WI38 (cell line): ENCODE measurements around the gene GAPDH.
"Not testable (repeated sequence)": the region's sequence is repeated elsewhere in the genome, so short reads cannot be mapped to it uniquely, and the experiment has no call there.

Source experiments
- H3K4me3 ChIP-seq: 2 replicates; pipeline ENCODE4 v1.5.1; 2011; ENCODE audit warnings: low read depth, mild to moderate bottlenecking, control low read depth, low read length
- TF ChIP-seq, protein P1 (sequence below): IDR thresholded peaks from 2 replicates; pipeline ENCODE4 v1.5.1; 2012; ENCODE audit warnings: low read depth, mild to moderate bottlenecking, control low read depth, low read length

The GAPDH gene

DNA sequence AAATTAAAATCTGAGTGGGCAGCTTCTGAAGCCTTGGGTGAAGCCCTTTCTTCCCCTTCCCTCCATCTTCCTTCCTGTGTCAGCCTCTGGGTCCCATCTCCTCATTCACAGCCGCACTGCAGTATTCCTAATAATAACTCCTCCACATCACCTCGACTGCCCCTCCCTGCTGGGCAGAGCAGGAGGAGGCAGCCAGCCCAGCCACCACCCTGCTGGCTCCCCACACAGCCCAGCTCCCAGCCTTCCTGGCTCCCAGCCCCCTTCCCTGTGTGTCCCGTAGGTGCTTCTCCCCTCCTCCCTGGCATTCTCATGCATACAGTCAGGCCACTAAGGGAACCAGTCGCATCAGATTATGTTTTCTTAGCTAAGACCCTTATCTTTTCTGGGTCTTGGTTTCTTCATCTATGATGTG, 17.8 kb downstream of the GAPDH start:
- TF ChIP-seq, protein P1, sequence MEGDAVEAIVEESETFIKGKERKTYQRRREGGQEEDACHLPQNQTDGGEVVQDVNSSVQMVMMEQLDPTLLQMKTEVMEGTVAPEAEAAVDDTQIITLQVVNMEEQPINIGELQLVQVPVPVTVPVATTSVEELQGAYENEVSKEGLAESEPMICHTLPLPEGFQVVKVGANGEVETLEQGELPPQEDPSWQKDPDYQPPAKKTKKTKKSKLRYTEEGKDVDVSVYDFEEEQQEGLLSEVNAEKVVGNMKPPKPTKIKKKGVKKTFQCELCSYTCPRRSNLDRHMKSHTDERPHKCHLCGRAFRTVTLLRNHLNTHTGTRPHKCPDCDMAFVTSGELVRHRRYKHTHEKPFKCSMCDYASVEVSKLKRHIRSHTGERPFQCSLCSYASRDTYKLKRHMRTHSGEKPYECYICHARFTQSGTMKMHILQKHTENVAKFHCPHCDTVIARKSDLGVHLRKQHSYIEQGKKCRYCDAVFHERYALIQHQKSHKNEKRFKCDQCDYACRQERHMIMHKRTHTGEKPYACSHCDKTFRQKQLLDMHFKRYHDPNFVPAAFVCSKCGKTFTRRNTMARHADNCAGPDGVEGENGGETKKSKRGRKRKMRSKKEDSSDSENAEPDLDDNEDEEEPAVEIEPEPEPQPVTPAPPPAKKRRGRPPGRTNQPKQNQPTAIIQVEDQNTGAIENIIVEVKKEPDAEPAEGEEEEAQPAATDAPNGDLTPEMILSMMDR, result no peak
- peak overlapping the region; percentile 7; the same call in 1 of the 2 replicates for H3K4me3 ChIP-seq

DNA sequence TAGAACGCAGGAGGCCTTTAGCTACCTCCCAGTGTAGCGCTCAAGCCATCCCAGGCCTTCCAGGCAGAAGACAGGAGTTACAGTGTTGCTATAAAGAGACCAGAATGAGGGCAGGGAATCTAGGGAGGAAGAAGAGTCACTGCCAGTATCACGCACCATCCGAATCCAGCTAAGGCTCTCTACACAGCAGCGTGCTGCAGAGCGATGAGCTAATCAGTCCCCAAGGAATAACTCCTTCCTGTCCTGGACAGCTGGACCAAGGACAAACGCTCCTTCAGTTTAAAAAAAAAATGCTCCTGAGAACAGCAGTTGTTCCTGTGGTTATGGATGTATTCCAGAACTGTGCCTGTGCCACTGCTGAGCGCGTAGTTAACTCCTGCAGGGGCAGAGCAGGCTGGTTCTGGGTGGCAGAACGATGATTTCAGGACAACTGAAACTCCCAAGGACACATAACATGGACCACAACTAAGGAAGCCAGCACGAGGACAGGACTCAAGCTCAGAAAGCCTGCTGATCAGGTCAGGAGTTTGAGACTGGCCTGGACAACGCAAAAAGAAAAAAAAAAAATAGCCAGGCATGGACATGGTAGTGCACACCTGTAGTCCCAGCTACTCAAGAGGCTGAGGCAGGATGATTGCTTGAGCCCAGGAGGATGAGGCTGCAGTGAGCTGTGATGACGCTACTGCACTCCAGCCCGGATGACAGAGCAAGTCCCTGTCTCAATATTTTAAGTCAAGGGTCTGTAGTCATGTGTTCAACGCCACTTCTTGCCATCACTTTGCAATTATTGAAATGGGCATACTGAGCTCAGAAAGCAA, 18.9 kb downstream of the GAPDH start:
- peak overlapping the region; percentile 18 for H3K4me3 ChIP-seq
- TF ChIP-seq, protein P1, result no peak

DNA sequence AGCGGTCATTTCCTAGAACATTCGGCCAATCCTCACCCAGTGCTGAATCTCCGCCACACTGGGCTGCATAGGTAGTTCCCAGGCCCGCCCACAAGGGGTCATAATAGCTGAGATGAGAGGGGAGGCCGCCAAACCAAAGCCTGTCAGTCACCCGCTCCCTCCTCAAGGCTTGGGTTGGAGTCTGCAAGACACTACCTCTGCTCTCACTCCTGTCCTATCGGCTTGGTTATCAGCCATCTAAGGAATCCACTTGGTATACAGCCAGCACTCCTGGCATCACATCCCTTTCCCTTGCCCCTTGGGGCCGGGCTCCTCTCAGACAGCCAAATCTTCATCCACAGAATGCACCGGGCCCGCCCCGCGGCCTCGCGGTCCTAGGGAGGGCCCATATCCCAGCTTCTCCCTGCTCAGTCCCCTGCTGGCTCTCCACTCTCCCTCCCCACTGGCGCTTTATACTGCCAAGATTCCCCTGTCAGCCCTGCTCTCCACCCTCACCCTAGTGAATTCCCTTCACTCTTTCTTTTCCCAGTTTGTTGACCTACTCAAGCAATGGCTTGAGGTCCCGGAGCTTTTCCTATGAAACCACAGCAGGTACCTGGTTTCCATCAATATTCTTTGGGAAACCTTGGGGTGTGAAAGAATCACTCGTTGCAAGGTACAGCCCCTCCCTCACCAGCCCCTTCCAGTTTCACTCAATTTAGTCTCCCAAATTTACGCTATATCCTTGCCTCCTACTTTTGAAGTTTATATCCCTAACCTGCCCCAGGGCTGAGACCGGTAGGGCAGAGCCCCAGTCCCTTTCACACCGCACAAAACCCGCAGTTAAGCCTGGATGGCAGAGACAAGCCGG, 20.1 kb downstream of the GAPDH start:
- TF ChIP-seq, protein P1, result peak; percentile 58
- H3K4me3 ChIP-seq, result peak overlapping the region; percentile 85

DNA sequence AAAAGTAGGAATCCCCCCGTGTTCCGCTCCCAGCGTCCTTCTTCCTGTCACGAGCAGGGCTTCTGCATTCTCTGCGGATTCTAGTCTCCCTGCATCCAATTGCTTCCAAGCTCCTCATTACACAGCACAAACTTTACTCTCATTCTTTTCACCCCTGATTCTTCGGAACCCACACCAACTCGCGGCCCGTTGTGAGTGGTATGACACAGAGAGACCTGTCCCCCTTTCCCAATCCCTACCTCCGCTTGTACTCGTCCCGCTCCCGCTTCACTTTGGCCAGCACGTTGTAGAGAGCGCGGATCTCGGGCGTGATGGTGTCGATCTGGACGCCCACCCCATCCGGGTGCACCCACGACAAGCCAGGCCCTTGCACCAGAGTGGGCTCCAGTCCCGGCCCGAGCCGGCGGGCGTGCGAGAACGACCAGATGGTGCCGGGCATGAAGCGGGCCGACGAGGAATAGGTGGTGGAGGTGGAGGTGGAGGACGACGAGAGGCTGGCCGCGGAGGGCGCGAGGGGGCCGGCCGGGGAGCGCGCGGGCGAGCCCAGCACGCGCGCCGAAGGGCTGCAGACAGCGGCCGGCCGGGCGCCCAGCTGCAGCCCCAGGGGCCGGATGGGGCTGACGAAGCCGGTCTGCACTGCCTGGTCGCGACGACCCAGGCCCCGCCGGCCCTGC, 20.8 kb downstream of the GAPDH start:
- TF ChIP-seq, protein P1, result no peak
- peak overlapping the region; percentile 85 for H3K4me3 ChIP-seq

DNA sequence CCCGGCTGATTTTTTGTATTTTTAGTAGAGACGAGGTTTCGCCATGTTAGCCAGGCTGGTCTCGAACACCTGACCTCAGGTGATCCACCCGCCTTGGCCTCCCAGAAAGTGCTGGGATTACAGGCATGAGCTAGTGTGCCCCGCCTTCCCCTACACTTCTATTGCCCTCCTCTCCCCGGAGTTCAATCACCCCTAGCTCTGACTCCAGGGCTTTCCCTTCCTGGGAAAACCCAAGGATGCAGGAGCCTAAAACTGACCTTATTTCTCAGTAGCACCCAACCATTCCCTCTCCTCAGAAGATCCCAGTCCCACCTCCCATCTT, 22.1 kb downstream of the GAPDH start:
- not testable (repeated sequence) for H3K4me3 ChIP-seq

DNA sequence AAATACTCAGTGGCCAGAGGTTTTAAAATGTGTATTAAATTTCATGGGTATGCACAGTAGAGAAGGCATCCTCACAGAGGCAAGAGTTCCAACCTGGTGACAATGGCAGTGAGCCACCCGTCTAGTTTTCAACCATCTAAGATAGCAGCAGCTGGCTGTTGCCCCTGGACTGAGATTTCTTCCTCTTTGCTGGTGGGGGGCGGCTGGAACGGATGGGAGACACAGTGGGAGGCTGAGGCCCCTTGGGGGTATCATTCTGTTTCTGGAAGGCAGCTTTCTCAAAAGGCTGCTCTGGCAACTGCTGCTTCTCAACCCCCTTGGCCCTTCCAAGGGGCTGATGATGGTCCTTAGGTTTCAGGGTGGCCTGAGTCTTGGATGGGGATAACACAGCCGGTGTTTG, 22.5 kb downstream of the GAPDH start:
- TF ChIP-seq, protein P1, result no peak
- H3K4me3 ChIP-seq, result no peak overlapping the region

DNA sequence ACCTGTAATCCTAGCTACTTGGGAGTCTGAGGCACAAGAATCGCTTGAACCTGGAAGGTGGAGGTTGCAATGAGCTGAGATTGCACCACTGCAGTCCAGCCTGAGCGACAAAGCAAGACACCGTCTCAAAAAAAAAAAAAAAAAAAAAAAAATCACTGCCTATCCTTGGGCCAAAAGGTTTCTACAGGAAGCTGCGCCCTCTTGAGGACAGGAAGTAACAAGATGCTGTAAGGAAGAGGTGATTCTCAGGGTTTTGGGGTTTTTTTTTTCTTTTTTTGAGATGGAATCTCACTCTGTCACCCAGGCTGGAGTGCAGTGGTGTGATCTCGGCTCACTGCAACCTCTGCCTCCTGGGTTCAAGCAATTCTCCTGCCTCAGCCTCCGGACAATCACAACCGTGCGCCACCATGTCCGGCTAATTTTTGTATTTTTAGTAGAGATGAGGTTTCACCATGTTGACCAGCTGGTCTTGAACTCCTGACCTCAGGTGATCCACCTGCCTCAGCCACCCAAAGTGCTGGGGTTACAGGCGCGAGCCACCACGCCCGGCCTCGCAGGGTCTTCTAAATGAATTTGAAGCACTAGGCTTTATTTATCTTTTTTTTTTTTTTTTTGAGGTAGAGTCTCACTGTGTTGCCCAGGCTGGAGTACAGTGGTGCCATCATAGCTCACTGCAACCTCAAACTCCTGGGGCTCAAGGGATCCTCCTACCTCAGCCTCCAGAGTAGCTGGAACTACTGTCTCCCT, 23.9 kb downstream of the GAPDH start:
- not testable (repeated sequence) for H3K4me3 ChIP-seq
- TF ChIP-seq, protein P1, result peak; percentile 56
